Measurements from ENCODE around the gene PRPSAP1.

GRCh38 chr17:76390003-76390421 is 36.3 kb upstream of the PRPSAP1 start:
- TF ChIP-seq CTCF (IDR thresholded peaks at IDR 0.05) (no peak), POLR2A (IDR thresholded peaks at IDR 0.05) (no peak)
